ENCODE results near the gene TNS2.

GRCh38 chr12:53058674-53059433 lies 9.0 kb downstream of the TNS2 start:
- TF ChIP-seq, protein P1, sequence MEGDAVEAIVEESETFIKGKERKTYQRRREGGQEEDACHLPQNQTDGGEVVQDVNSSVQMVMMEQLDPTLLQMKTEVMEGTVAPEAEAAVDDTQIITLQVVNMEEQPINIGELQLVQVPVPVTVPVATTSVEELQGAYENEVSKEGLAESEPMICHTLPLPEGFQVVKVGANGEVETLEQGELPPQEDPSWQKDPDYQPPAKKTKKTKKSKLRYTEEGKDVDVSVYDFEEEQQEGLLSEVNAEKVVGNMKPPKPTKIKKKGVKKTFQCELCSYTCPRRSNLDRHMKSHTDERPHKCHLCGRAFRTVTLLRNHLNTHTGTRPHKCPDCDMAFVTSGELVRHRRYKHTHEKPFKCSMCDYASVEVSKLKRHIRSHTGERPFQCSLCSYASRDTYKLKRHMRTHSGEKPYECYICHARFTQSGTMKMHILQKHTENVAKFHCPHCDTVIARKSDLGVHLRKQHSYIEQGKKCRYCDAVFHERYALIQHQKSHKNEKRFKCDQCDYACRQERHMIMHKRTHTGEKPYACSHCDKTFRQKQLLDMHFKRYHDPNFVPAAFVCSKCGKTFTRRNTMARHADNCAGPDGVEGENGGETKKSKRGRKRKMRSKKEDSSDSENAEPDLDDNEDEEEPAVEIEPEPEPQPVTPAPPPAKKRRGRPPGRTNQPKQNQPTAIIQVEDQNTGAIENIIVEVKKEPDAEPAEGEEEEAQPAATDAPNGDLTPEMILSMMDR (CRISPR knock-in tag; IDR thresholded peaks at IDR 0.05), result no peak
- TF ChIP-seq ZBTB34 (CRISPR knock-in tag; IDR thresholded peaks at IDR 0.05), result no peak
- no peak for TF ChIP-seq HMG20B (CRISPR knock-in tag; conservative IDR thresholded peaks at IDR 0.05)
- TF ChIP-seq ZZZ3 (CRISPR knock-in tag; IDR thresholded peaks at IDR 0.05; ENCODE audit: borderline replicate concordance), result no peak

Data from HepG2 (cell line).